PFSK-1 (cell line): ENCODE measurements around the gene LEFTY1.

ENCODE experiments used
- POLR2AphosphoS5 ChIP-seq: IDR thresholded peaks from 2 replicates; pipeline ENCODE4 v1.6.1; 2012; ENCODE audit warnings: low read depth, mild to moderate bottlenecking, control low read depth, low read length, moderate library complexity
- TAF1 ChIP-seq: IDR thresholded peaks from 2 replicates; pipeline ENCODE4 v1.6.1; 2012; ENCODE audit warnings: low read length, control low read depth, borderline replicate concordance; ENCODE audit not compliant: insufficient read depth

DNA sequence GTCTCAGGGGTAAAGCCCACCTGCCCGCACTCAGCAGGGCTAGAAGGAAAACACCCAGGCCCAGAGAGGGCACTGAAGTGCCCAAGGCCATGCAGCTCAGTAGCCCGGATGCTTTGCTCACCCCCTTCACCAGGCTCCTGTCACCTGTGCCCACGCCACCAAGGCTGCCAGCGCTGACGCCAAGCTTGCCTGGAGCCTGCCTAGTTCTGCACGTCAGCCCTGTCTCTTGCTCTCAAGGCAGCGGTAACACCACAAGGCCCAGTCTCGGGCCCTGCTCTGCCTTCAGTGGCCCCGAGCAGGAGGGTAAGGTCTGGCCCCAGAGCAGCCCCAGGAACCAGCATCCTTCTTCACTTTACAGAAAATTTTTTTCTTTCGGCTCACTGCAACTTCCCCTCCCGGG is 14.5 kb downstream of the LEFTY1 start:
- TF ChIP-seq POLR2AphosphoS5, result no peak
- no peak for TF ChIP-seq TAF1
